ENCODE data around the gene CMTM4.

DNA sequence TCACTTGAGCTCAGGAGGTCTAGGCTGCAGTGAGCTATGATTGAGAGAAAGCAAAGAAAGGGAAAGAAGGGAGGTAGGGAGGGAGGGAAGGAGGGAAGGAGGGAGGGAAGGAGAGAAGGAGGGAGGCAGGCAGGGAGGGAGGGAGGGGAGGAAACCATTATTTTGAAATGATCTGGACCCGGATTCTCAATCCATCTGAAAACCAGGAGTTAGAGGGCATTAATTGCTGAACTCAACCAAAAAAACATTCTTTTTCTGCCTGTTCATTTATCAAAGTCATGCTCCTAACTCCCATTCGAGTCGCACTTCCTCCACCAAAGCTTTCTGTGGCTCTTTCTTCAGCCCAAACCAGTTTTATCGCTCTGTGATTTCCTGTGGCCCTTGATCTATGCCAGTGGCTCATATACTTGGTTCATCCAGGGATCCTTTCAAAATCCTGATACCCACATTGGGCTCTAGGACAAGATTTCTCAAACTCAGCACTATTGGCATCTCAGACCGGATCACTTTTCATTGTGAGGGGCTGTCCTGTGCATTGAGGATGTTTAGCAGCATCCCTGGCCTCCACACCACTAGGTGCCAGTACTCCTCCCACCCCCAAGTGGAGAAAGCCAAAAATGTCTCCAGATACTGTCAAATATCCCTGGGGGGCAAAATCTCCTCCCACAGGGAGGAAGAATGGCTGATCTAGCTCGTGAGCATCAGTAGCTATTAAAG, 38.2 kb downstream of the CMTM4 start:
- TF ChIP-seq, protein P1, sequence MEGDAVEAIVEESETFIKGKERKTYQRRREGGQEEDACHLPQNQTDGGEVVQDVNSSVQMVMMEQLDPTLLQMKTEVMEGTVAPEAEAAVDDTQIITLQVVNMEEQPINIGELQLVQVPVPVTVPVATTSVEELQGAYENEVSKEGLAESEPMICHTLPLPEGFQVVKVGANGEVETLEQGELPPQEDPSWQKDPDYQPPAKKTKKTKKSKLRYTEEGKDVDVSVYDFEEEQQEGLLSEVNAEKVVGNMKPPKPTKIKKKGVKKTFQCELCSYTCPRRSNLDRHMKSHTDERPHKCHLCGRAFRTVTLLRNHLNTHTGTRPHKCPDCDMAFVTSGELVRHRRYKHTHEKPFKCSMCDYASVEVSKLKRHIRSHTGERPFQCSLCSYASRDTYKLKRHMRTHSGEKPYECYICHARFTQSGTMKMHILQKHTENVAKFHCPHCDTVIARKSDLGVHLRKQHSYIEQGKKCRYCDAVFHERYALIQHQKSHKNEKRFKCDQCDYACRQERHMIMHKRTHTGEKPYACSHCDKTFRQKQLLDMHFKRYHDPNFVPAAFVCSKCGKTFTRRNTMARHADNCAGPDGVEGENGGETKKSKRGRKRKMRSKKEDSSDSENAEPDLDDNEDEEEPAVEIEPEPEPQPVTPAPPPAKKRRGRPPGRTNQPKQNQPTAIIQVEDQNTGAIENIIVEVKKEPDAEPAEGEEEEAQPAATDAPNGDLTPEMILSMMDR (IDR thresholded peaks at IDR 0.05), result no peak
- TF ChIP-seq POLR2A (IDR thresholded peaks at IDR 0.05), result no peak

Data from uterus (tissue), 2 donors.